Measurements from ENCODE around the gene PPP1R14C.

GRCh38 chr6:150150821-150151646 lies 8.2 kb downstream of the PPP1R14C start:
- TF ChIP-seq, protein P1, sequence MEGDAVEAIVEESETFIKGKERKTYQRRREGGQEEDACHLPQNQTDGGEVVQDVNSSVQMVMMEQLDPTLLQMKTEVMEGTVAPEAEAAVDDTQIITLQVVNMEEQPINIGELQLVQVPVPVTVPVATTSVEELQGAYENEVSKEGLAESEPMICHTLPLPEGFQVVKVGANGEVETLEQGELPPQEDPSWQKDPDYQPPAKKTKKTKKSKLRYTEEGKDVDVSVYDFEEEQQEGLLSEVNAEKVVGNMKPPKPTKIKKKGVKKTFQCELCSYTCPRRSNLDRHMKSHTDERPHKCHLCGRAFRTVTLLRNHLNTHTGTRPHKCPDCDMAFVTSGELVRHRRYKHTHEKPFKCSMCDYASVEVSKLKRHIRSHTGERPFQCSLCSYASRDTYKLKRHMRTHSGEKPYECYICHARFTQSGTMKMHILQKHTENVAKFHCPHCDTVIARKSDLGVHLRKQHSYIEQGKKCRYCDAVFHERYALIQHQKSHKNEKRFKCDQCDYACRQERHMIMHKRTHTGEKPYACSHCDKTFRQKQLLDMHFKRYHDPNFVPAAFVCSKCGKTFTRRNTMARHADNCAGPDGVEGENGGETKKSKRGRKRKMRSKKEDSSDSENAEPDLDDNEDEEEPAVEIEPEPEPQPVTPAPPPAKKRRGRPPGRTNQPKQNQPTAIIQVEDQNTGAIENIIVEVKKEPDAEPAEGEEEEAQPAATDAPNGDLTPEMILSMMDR (IDR thresholded peaks at IDR 0.05; ENCODE audit: poor library complexity): no peak
- TF ChIP-seq EZH2 (IDR thresholded peaks at IDR 0.05; ENCODE audit: borderline replicate concordance) (peak; percentile 37), EZH2phosphoT487 (IDR thresholded peaks at IDR 0.05; ENCODE audit: low read depth, severe bottlenecking, unreplicated experiment) (no peak)
